Stimulated activated CD4-positive, alpha-beta T cell treated with anti-CD3 and anti-CD28 coated beads, Interleukin-15, amount 100 ng/mL, for 48 hours (primary cell): ENCODE data around the gene KCNJ11.

Experiments
- DNase-seq, 2 donors: peaks; one replicate each; pipeline ENCODE4 v3.0.0-alpha.2; 2020; ENCODE audit warnings: low read depth in 2 of 2

The KCNJ11 gene

DNA sequence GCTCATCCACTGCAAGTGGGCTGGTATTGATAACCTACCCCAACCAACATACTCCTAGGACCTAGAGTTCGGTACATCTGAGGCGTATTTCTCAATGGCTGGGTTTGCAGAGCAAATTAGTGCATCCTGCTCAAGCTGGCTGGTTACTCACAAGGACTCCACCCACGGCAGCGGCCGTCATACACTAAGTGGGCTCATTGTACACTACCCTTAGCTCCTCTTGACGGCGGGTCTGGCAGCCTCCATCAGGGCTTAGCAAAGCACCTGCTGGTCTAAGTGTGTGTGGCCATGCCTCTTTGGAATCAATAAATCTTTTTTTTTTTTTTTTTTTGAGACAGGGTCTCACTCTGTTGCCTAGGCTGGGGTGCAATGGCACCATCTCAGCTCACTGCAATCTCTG lies 20.2 kb upstream of the KCNJ11 start:
- DNase-seq, result no peak

DNA sequence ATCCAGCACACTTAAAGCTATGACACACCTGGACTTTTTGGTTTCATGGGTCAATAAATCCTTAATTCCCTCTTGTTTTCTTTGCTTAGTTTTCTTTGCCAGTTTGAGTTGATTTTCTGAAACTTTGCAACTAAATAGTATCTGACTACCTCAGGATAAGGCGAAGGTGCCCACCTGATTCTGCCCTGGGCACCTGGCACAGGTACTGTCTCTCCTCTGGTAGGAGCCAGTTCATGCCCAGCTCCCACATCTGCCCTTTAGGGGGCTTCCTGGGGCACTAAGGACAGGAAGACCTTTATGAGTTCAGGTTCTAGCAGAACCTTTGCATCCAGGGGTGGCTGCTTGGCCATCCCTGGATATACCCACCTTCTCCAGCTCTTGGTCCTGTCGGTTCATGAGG lies 19.6 kb upstream of the KCNJ11 start:
- DNase-seq, result no peak

DNA sequence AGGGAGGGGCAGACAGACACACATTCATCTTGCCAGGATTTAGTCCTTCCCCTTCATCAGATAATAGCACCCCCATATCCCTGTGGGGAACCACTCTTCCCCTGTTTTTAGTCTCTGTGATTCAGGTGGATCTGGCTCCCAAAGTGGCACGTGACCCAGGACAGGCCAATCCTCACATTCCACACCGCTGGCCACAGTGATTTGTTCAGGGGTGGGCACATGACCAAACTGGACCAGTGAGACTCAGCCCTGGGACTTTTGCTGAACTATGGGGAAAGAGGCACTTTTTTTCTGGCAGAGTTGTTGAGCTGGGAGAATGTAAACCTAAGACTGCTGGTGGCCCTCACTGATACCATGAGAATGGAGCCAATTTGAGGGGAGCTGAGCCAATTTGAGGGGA lies 19.1 kb upstream of the KCNJ11 start:
- DNase-seq, result no peak

DNA sequence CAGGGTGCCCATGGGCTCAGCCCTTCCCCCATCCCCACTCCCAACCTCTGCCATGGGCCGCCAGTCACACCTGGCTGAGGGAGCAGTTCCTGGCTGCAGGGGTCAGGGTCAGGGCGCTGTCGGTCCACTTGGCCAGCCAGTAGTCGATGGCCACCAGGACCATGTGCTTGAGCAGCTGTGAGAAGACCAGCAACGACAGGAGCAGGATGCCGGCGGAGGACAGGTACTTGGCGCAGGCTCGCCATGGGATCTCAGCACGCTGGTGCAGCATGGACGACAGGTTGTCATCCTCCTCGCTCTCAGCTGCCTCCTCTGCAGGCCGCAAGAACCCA lies 18.3 kb upstream of the KCNJ11 start:
- DNase-seq, result no peak

DNA sequence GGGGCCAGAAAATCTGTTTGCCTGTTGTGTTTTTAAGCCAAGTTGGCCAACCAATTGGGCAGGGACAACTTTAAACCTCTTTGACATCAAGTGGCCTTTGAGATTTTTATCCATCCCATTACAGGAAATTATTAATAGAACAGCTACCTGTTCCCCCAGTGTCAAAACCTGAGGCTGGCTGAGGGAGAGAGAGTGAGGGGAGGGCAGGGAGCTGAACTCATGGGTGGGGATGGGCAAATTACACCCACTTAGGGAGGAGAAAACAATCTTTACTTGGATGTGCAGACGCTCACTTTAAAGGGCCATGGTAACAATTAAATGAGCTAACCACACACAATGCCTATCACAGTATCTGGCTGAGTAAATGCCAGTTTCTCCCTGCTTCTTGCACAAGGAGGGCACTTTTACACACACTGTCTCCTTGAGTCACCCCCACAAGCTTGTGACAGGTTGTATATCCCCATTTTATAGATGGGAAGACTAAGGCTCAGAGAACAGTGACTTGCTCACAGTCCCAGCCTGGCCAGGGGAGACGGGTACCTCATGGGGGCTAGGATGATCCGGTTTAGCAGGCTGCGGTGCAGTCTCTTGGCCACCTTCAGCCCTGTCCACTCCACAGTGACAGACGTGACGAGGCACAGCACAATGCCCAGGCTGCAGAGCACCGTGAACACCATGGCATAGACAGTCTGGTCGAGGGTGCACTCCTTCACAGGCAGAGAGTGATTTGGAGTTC lies 17.8 kb upstream of the KCNJ11 start:
- DNase-seq, result no peak

DNA sequence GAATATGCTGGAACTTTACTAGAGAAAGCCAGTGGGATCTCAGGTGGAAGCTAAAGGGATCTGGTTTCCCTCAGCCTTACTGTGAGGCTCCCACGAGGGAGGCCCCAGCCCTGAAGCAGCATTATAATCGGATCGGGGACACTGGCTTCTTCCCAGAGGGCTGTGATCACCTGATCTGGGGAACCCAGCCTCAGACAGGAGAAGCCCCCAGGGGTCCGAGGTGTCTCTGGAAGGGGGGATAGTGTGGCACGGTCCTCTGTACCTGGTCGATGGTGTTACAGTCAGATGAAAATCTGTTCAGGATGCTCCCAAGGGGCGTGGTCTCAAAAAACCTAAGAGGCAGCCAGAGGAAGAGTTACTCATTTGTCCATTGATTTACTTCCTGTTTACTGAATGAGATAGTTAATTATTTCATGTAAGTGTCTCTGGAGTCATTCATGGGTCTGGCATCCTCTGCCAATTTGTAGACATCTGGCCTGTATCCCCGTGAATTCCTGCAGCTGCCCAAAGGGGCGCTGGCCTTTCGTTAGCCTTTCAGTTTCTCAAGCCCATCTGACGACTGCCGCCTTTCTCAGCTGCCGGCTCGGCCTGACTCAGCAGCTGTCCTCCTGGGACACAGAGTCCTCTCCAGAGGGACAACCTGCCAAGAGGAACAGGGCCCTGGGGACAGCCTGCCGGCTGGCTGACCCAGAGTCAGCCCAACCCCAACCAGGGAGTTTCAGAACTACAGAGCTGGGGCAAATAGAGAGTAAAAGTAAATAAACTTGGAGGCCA lies 17.0 kb upstream of the KCNJ11 start:
- DNase-seq, result no peak

DNA sequence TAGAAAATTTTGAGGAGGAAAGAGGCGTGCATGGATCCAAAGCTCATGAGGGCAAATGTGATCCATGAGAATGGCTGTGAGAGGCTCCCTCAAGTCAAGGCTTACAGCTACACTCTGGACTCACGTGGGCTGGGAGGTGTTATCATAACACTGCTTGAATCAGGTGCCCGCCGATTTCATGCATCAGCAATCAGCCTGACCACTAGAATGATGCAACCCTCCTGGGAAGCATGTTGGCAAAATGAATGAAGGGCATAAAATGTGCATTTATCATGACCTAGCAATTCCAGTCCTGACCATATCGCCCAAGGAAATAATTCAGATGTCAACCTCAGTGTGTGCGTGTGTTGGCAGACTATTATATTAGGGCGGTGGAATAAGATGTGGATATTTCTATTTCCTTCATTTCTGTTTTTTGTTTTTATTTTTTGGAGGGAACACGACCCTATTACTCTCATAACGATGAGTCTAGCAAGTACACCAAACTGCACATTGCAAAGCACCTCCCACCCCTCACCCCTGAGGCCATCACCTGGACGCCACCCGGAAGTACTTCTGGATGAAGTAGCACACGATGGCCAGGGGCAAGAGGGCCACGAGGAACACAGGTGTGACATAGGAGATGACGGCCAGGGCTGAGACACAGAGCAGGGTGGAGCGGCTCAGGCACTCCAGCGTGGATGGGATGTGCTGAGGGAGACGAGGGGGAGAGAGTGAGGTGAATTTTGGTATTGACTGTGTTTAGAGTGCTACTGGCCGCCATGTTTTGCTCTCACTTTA lies 15.7 kb upstream of the KCNJ11 start:
- no peak for DNase-seq

DNA sequence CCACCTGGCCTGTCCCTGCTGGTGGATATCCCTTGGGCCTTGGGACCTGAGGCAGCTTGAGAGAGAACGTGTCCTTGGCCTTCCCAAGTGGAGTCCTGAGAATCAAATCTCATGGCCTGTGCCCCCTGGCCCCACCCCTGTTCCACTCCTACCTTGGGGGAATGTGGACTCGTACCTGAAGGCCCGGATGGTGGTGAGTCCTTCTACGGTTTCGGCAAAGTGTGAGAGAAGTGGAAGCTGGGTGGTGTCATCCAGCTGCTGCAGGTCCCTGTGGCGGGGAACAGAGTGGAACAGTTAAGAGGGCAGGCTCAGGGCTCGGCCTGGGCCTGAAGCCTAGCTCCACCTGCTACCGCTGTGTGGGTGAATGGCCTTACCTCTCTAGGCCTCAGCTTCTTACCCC lies 14.0 kb upstream of the KCNJ11 start:
- DNase-seq, result no peak

DNA sequence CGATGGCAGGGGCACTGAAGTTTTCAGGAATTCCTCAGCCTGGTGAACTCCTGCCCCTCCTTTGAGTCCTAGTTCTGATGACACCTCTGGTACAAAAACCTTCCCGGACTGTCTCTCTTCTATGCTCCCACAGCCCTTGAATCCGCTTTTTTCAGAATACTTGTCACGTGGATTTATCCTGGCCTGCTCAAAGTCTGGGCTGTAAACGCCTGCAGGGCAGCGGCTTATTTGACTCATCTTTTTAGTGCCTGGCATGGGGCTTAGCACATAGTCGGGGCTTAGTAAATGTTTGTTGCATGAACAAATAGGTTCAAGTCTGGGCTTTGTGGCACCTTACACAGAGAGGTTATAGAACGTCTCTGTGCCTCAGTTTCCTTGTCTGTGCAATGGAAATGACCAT lies 13.4 kb upstream of the KCNJ11 start:
- DNase-seq, result no peak

DNA sequence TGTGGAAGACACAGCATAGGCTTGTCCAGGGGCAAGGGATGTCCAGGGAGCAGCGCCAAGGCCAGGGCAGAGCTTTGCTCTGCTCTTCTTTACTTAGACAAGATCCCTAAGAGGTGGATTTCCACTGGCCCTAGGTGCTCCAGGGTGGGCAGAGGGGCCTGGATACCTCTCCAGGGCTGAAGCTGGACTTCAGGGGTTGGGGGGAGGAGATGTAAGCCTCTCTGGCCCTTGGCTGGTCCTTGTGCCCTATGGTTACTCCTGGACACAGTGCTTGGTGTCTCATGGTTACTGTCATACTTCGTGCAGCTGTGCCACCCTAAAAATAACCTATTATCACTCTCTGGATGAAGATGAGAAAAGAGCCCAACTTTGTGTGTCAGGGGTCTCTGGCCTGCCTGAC lies 12.9 kb upstream of the KCNJ11 start:
- no peak for DNase-seq

DNA sequence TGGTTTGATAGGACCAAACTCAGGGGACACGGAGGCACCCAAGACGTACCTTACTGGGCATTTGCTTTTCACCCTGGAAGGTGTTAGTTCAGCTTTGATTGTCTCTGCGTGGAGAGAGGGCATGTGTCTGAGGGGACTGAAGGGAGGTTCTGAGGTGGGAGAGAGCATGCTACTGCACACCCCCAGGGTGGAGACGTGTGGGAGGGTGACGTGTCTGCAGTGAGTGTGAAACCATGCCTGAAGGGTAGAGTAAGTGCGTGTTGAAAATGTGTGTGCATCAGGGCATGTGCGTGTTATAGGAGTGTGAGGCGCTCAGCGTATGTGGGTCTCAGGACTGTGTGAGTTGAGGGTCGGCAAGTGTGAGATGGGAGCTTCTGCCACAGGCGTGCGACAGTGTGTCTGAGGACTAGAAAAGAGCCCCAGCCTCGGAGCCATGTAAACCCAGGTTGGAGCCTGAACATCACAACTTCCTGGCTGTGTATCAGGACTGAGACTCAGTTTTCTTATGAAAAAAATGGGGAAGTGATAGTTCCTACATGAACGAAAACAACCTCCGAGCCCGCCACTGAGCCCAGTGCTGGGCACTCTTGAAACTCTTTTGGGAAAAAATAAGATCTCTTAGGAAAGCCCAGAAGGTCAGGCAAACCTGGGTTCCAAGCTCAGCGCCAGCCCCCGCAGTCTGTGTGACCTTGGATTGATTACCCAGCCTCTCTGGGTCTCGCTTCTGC lies 11.8 kb upstream of the KCNJ11 start:
- no peak for DNase-seq

DNA sequence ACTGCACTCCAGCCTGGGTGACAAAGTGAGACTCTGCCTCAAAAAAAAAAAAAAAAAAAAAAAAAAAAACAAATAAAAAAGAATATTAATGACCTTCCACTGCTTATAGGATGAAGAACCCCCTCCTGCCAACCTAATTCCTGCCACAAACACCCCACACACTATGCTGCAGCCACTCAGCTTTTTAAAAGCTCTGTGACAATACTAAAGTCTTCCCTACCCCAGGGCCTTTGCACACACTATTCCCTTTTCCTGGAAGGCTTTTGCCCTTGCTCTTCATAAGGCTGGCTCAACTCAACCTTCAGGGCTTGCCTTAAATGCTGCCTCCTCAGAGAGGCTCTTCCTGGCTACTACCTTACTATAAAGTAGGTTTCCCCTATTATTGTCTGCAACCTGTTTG lies 10.8 kb upstream of the KCNJ11 start:
- DNase-seq, result no peak

DNA sequence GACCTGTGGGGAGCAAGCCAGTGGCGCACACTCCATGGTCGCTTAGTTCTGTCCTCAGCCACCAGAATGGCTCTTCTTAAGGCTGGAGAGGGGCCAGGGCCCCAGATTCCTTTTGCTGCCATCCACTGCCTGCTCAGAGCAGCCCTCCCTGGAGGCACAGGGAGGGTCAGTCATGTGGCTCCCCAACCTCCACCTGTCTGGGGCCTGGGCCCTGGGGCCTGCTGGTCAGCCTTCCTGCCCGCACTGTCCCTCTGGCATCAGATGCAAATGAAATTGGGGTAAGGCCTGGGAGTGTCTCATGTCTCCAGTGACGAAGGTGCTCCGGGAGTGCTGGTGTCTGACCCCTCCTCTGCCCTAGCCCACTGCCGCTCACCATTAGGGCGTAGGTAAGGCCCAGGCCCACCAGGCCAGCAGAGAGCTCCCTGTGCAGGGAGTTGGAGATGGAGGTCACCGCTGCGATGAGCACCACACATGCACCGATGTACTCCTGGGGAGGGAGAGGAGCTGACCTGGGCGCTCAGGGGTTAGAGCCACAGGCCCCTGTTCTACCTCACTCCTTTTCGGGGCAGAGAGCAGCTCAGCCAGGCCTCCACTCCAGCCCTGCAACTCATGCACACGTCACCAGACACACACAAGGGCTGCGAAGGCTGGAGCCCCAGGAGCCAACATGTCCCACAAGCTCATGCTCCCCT lies 9.0 kb upstream of the KCNJ11 start:
- no peak for DNase-seq

DNA sequence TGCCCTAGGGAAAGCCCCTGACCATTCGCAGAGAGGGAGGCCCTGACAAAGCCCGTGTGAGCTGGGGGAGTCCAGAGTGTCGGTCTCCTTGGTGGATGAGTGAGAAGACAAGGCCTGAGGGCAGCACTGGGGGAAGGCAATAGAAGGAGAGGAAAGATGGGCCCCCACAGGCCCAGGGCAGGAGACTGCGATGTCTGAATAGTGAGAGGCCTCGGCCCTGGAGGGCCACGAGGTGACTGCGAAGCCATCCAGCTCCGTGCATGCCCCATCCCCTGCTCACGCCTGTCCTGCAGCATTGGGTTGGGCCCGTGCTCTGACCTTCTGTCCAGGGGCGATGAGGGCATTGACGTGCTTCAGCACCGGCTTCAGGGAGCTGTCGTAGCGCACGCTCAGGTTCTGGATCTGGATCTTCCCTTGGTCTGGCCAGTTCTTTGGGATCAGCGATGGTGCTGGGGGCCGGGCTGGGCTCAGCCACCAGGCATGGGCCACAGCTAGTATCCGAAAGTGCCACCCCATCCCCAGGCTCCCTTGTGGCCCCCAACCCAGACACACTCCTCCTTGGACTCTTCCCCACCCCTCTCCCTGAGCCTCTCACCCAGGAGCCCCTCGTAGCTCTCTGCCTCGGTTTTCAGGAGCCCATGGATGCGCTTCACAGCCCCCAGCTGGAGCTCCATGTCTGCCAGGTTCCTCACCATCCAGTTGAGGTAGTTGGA lies 8.3 kb upstream of the KCNJ11 start:
- DNase-seq, result no peak

DNA sequence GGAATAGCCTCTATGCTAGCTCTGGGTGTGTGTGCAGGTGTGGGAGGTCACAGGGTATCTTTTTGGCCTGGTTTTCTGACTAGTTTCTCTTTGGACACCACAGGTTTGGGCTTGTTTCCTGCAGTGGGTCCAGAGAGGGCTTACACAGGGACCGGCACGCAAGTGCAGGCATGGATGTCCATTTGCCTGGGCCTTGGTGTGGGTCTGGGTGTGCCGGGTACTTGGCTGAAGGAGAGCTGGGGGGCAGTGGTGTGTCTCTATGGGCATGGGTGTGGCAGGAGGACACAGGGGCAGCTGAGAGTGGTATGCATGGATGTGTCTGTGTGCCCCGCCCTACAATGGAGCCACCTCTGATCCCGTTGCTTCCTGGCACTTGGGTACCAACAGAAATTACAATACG lies 7.5 kb upstream of the KCNJ11 start:
- DNase-seq, result no peak

DNA sequence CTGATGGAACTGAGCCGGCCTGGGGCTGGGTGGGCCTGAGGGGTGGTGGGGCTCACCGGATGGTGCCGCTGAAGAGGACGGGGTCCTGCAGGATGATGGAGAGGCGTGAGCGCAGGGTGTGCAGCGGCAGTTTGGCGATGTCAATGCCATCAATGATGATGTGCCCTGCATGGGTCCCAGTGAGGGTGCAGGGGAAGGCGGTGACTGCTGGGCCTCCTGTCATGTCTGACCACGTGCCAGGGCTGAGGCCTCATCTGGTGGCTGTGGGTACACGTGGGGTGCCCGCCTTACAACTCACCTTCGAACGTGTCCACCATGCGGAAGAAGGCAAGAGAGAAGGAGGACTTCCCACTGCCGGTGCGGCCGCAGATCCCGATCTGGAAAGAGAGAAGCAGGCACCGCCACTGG lies 7.1 kb upstream of the KCNJ11 start:
- DNase-seq, result no peak

DNA sequence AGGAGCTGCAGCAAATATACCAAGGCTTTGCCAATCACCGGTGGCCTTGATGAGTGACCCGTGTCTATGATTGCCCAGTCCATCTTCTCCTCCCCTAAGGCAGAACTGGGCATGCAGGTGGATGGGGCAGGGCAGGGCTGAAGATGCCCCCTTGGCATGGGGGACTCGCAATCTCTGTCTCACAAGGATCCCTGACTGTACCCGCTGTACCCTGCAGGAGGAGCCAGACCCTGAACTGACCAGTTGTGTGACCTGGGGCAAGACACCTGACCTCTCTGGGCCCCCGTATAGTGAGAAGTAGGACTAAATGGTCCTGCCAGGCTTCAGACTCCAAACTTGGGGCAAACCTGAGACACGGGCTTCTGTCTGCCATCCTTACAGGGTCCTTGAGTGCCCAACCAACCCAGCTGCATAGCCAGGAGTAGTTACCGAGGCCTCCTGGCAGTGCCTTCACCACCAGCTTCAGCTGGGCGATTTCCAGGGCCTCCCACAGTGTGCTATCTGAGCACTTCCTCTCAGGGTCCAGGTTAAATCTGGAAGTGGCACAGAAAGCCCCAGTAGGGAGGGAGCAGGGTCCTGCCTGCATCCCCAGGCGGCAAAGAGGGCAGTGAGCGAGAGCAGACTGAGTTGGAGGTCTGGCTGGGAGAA lies 6.4 kb upstream of the KCNJ11 start:
- DNase-seq, result no peak

DNA sequence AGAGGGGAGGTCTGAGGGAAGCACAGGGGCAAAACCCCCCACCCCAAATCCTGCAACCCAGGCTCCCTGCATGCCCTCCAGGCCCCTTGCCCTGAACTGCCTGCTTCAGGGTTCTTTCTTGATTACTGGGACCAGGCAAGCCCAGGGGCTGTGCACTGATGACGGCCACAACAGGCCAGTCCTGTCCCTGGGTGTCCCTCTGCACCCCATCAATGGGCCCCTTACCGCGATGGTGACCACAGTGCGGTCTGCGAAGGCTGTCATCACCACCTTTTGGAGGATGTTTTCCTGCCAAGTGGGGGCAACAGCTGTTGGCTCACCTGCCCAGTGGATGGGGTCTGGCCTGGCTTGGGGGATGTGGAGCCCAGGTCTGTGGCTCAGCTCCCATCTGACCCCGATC lies 5.0 kb upstream of the KCNJ11 start:
- no peak for DNase-seq

DNA sequence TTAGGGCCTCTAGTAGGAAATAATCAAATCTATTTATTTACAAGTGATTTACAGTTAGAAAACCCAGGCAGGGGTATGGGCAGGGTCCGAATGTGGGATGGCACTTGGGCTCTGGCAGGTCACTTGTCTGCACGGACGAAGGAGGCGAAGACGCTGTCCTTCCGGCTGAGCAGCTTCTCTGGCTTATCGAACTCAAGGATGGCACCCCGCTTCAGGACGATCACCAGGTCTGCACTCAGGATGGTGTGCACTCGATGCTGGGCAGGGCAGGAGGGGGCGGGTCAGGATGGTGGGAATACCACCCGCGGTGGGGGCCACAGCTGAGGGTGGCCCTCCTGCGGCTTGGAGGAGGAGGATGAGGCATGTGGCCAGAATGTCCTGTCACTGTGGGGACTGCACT lies 4.4 kb upstream of the KCNJ11 start:
- DNase-seq, result no peak
